OCI-LY3 (cell line): Measurements from ENCODE around the gene SLC10A1.

Experiments
- EZH2phosphoT487 ChIP-seq: fragments of 200-600 bp; shearing (Covaris generic); IDR thresholded peaks from 2 replicates; pipeline ENCODE4 v1.6.1; 2018; ENCODE audit warnings: antibody characterized with exemption, mixed run types, low read depth
- TF ChIP-seq, protein P1 (sequence below): fragments of 200-600, 300-600 bp; sonication (generic); IDR thresholded peaks from 2 replicates; pipeline ENCODE4 v1.5.1; 2014; ENCODE audit warnings: antibody characterized with exemption, low read length, low read depth

DNA sequence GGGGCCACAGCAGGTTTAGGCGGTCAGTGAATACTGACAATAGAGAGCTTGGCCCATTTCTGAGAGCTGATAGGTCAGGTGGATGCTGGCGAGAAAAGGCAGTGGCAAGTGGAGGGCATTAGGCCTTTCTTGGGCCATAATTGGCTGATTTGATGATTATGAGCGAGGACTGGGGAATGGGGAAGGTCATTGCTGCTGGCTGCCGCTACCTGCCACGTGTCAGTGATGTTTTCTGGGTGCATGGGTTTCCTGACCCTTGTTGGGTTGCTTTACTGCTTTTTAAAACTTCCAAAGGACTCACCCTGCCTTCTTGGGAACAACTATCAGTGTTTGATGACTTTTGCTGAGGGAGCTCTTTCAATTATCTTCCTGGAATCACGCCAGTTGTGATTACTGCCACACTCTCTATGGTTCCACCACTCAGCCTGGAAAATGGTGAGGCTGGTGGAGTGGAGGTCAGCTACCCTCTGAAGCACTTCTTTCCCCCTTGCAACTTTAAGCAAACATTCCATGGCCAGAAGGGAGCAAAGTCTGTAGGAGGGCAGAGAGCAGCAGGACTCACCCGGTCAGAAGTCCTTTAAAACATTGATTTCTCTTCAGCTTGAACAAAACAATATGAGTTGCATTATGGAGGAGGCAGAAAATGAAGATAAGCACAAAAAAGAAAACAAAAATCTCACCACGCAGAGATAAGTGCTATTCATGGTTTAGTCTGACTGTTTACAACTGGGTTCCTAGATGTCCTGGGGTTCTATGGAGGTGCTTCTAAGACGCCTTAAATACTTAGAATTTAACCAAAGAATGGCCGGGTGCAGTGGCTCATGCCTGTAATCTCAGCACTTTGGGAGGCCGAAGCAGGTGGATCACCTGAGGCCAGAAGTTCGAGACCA lies 12.1 kb upstream of the SLC10A1 start:
- no peak for TF ChIP-seq EZH2phosphoT487
- TF ChIP-seq, protein P1, sequence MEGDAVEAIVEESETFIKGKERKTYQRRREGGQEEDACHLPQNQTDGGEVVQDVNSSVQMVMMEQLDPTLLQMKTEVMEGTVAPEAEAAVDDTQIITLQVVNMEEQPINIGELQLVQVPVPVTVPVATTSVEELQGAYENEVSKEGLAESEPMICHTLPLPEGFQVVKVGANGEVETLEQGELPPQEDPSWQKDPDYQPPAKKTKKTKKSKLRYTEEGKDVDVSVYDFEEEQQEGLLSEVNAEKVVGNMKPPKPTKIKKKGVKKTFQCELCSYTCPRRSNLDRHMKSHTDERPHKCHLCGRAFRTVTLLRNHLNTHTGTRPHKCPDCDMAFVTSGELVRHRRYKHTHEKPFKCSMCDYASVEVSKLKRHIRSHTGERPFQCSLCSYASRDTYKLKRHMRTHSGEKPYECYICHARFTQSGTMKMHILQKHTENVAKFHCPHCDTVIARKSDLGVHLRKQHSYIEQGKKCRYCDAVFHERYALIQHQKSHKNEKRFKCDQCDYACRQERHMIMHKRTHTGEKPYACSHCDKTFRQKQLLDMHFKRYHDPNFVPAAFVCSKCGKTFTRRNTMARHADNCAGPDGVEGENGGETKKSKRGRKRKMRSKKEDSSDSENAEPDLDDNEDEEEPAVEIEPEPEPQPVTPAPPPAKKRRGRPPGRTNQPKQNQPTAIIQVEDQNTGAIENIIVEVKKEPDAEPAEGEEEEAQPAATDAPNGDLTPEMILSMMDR = no peak
